Osteoblast (primary cell): Measurements from ENCODE around the gene ACACA. TPM values are rescaled to one million over a fixed set of nuclear protein-coding genes. Genes with fewer than 3 reads are reported as not detected.

Experiments used
- DNase-seq: peaks from one replicate; pipeline ENCODE4 v3.0.0; 2011; ENCODE audit warnings: low spot score, mixed read lengths; ENCODE audit not compliant: insufficient read length; ENCODE audit errors: missing footprints
- H2AFZ ChIP-seq: 2 replicates; pipeline ENCODE4 v1.6.0; 2011; ENCODE audit warnings: mild to moderate bottlenecking, low read length
- H3K27ac ChIP-seq: 2 replicates; pipeline ENCODE4 v1.5.1; 2011; ENCODE audit warnings: mild to moderate bottlenecking, low read depth, low read length, moderate library complexity
- H3K27me3 ChIP-seq: 2 replicates; pipeline ENCODE4 v1.6.0; 2012; ENCODE audit warnings: mild to moderate bottlenecking, control low read depth, inconsistent platforms, low read length, moderate library complexity; ENCODE audit not compliant: insufficient read depth
- H3K36me3 ChIP-seq: 2 replicates; pipeline ENCODE4 v1.5.1; 2011; ENCODE audit warnings: mild to moderate bottlenecking, low read length, control low read depth, moderate library complexity; ENCODE audit not compliant: insufficient read depth
- H3K4me1 ChIP-seq: 2 replicates; pipeline ENCODE4 v1.5.1; 2011; ENCODE audit warnings: mild to moderate bottlenecking, low read length, control low read depth, moderate library complexity; ENCODE audit not compliant: insufficient read depth
- H3K4me2 ChIP-seq: 2 replicates; pipeline ENCODE4 v1.6.0; 2011; ENCODE audit warnings: mild to moderate bottlenecking, low read length; ENCODE audit not compliant: insufficient read depth
- H3K4me3 ChIP-seq: fragments of 200-600 bp; sonication (generic); 3 replicates; pipeline ENCODE4 v1.5.1; 2012; ENCODE audit warnings: mild to moderate bottlenecking, low read length, inconsistent platforms; ENCODE audit not compliant: insufficient read depth
- H3K79me2 ChIP-seq: 2 replicates; pipeline ENCODE4 v1.6.0; 2012; ENCODE audit warnings: mild to moderate bottlenecking, low read length, control low read depth, inconsistent platforms; ENCODE audit not compliant: insufficient read depth
- H3K9me3 ChIP-seq: 2 replicates; pipeline ENCODE4 v1.5.1; 2011; ENCODE audit warnings: low read depth, low read length, control low read depth
- H4K20me1 ChIP-seq: 2 replicates; pipeline ENCODE4 v1.6.0; 2012; ENCODE audit warnings: mild to moderate bottlenecking, low read length, control low read depth; ENCODE audit not compliant: insufficient read depth
- CTCF ChIP-seq: IDR thresholded peaks from 2 replicates; pipeline ENCODE4 v1.5.1; 2011; ENCODE audit warnings: mild to moderate bottlenecking, low read depth, low read length, moderate library complexity; ENCODE audit errors: extremely low read depth
- total RNA-seq: library from RNA; depleted of rRNA; stranded (reverse); fragments of >200 nt; gene quantifications from 2 replicates; pipeline ENCODE4 v1.2.3, GENCODE V29; 2012

The ACACA gene
- total RNA-seq, 1 donor: 78.9 TPM

GRCh38 chr17:37310940-37311339 lies 95.7 kb downstream of the ACACA start:
- TF ChIP-seq CTCF: no peak
- H3K79me2 ChIP-seq: no peaks in the 10 kb centered on the region

GRCh38 chr17:37309051-37309450 lies 97.6 kb downstream of the ACACA start:
- no peak for DNase-seq
- TF ChIP-seq CTCF: no peak
- H3K27me3 ChIP-seq: no peaks in the 10 kb centered on the region
- H3K4me1 ChIP-seq: no peaks in the 10 kb centered on the region
- H3K4me2 ChIP-seq: no peak overlapping the region
- H3K9me3 ChIP-seq: no peaks in the 10 kb centered on the region
- H3K27ac ChIP-seq: no peak overlapping the region
- no peaks in the 10 kb centered on the region for H3K36me3 ChIP-seq
- no peaks in the 10 kb centered on the region for H3K79me2 ChIP-seq
- H3K4me3 ChIP-seq: no peak overlapping the region
- no peak overlapping the region for H2AFZ ChIP-seq
- H4K20me1 ChIP-seq: no peaks in the 10 kb centered on the region

More at GRCh38 chr17:37310940-37311339, 95.7 kb downstream of the ACACA start:
- no peak for DNase-seq
- Histone ChIP-seq H3K4me2 (no peak overlapping the region), H3K27me3 (no peaks in the 10 kb centered on the region), H3K4me1 (no peaks in the 10 kb centered on the region), H3K9me3 (no peaks in the 10 kb centered on the region), H3K27ac (no peak overlapping the region), H3K4me3 (no peak overlapping the region), H4K20me1 (no peaks in the 10 kb centered on the region), H2AFZ (no peak overlapping the region), H3K36me3 (peaks cover 2% of the 10 kb centered on the region)

- no peak for DNase-seq
- no peaks in the 10 kb centered on the region for H3K9me3 ChIP-seq
- no peak overlapping the region for H3K4me3 ChIP-seq
- H3K36me3 ChIP-seq: no peaks in the 10 kb centered on the region
- no peak overlapping the region for H3K27ac ChIP-seq
- H3K4me1 ChIP-seq: no peaks in the 10 kb centered on the region
- no peaks in the 10 kb centered on the region for H3K79me2 ChIP-seq
- no peak for TF ChIP-seq CTCF
- H2AFZ ChIP-seq: no peak overlapping the region
- no peak overlapping the region for H3K4me2 ChIP-seq
- H3K27me3 ChIP-seq: no peaks in the 10 kb centered on the region
- H4K20me1 ChIP-seq: no peaks in the 10 kb centered on the region
Measured at GRCh38 chr17:37305406-37305905, 101.2 kb downstream of the ACACA start.

GRCh38 chr17:37301288-37301687 lies 105.3 kb downstream of the ACACA start:
- no peaks in the 10 kb centered on the region for H3K79me2 ChIP-seq
- no peak overlapping the region for H3K4me2 ChIP-seq
- H2AFZ ChIP-seq: no peak overlapping the region
- TF ChIP-seq CTCF: no peak
- no peaks in the 10 kb centered on the region for H3K9me3 ChIP-seq
- peaks cover 8% of the 10 kb centered on the region for H3K4me1 ChIP-seq
- H3K36me3 ChIP-seq: no peaks in the 10 kb centered on the region
- H3K4me3 ChIP-seq: no peak overlapping the region
- H4K20me1 ChIP-seq: no peaks in the 10 kb centered on the region
- H3K27me3 ChIP-seq: no peaks in the 10 kb centered on the region
- no peak overlapping the region for H3K27ac ChIP-seq
- no peak for DNase-seq
